Measurements from ENCODE around the gene C19orf81. TPM values are rescaled to one million over a fixed set of nuclear protein-coding genes. Genes with fewer than 3 reads are reported as not detected.

Gene C19orf81
- total and polyA plus RNA-seq, 10 donors = not detected

- no peaks in the 10 kb centered on the region for H3K4me1 ChIP-seq
- peaks cover 0 to 5% (median 0%) of the 10 kb centered on the region in 8 donors for H3K9me3 ChIP-seq
- TF ChIP-seq POLR2A (IDR thresholded peaks at IDR 0.05) (no peak), POLR2AphosphoS5 (IDR thresholded peaks at IDR 0.05) (no peak)
- TF ChIP-seq, protein P1, sequence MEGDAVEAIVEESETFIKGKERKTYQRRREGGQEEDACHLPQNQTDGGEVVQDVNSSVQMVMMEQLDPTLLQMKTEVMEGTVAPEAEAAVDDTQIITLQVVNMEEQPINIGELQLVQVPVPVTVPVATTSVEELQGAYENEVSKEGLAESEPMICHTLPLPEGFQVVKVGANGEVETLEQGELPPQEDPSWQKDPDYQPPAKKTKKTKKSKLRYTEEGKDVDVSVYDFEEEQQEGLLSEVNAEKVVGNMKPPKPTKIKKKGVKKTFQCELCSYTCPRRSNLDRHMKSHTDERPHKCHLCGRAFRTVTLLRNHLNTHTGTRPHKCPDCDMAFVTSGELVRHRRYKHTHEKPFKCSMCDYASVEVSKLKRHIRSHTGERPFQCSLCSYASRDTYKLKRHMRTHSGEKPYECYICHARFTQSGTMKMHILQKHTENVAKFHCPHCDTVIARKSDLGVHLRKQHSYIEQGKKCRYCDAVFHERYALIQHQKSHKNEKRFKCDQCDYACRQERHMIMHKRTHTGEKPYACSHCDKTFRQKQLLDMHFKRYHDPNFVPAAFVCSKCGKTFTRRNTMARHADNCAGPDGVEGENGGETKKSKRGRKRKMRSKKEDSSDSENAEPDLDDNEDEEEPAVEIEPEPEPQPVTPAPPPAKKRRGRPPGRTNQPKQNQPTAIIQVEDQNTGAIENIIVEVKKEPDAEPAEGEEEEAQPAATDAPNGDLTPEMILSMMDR (IDR thresholded peaks at IDR 0.05 in 8 of 11, conservative IDR thresholded peaks at IDR 0.05 in 3 of 11) = no peak
- no peak overlapping the region for H3K4me3 ChIP-seq
- no peak overlapping the region for H3K27ac ChIP-seq
- DNase-seq = no peak
- no peaks in the 10 kb centered on the region for H3K36me3 ChIP-seq
- intact Hi-C loops (cut with DNase I; ENCODE audit: low total_unique reads) = no loop called here
- peaks cover 0 to 93% (median 26%) of the 10 kb centered on the region in 7 donors for H3K27me3 ChIP-seq (replicated peaks in 1 of 7)
- 73 to 80% (median 79%) methylated on average over 6 of the region's 6 CpGs for WGBS, 5 donors
Measured at GRCh38 chr19:50645107-50645506, 4.1 kb upstream of the C19orf81 start.

GRCh38 chr19:50646074-50646807, 3.0 kb upstream of the C19orf81 start:
- peaks cover 0 to 5% (median 0%) of the 10 kb centered on the region in 8 donors for H3K9me3 ChIP-seq
- 48 to 56% (median 53%) methylated on average over 6 of the region's 6 CpGs for WGBS, 5 donors
- DNase-seq = no peak
- H3K4me1 ChIP-seq = no peaks in the 10 kb centered on the region
- peaks cover 0 to 91% (median 24%) of the 10 kb centered on the region in 7 donors for H3K27me3 ChIP-seq (replicated peaks in 1 of 7)
- H3K27ac ChIP-seq = no peak overlapping the region
- intact Hi-C loops (cut with DNase I; ENCODE audit: low total_unique reads) = no loop called here
- H3K4me3 ChIP-seq = no peak overlapping the region
- no peak for TF ChIP-seq POLR2AphosphoS5 (IDR thresholded peaks at IDR 0.05)
- TF ChIP-seq, protein P1 (IDR thresholded peaks at IDR 0.05 in 8 of 11, conservative IDR thresholded peaks at IDR 0.05 in 3 of 11) = no peak
- TF ChIP-seq POLR2A (IDR thresholded peaks at IDR 0.05) = no peak
- no peaks in the 10 kb centered on the region for H3K36me3 ChIP-seq

DNA sequence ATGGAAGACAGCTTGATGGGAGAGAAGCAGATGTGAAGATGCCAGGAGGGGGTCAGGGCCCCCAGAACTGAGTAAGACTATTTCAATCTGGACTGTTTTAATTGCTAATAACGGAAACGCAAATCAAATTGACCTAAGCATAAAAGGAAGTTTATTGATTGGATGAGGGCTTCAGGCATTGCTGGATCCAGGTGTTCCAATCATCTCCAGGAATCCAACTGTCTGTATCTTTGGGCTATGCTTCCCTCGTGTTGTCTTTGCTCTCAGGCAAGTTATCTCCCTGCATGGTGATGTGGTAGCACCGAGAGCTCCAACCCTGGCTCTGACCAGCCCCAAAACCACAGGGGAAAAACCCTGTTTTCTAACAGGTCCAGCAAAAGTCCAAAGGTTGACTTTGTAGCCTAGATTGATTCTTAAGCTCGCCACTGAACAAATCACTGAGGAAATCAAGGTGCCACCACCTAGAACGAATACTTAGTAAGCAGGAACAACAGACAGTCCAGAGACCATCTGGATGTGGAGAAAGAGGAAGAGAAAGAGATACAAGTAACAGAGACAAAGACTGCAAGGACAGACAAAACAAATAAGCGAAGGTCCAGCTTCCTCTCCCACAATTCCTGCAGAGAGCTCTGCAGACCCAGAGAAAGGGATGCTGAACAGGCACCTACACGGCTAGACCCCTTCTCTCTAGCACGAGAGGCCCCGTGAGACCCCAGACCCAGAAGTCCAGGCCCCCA, 1.2 kb upstream of the C19orf81 start:
- peaks cover 0 to 5% (median 0%) of the 10 kb centered on the region in 8 donors for H3K9me3 ChIP-seq
- intact Hi-C loops (cut with DNase I; ENCODE audit: low total_unique reads) = no loop called here
- 50 to 66% (median 63%) methylated on average over 10 of the region's 10 CpGs for WGBS, 5 donors
- H3K4me3 ChIP-seq = no peak overlapping the region
- no peak for DNase-seq
- H3K27me3 ChIP-seq (replicated peaks in 1 of 7) = peaks cover 0 to 89% (median 20%) of the 10 kb centered on the region in 7 donors
- no peak overlapping the region for H3K27ac ChIP-seq
- no peaks in the 10 kb centered on the region for H3K36me3 ChIP-seq
- TF ChIP-seq POLR2A (IDR thresholded peaks at IDR 0.05) (no peak), POLR2AphosphoS5 (IDR thresholded peaks at IDR 0.05) (no peak)
- TF ChIP-seq, protein P1 (IDR thresholded peaks at IDR 0.05 in 8 of 11, conservative IDR thresholded peaks at IDR 0.05 in 3 of 11) = no peak
- no peaks in the 10 kb centered on the region for H3K4me1 ChIP-seq

DNA sequence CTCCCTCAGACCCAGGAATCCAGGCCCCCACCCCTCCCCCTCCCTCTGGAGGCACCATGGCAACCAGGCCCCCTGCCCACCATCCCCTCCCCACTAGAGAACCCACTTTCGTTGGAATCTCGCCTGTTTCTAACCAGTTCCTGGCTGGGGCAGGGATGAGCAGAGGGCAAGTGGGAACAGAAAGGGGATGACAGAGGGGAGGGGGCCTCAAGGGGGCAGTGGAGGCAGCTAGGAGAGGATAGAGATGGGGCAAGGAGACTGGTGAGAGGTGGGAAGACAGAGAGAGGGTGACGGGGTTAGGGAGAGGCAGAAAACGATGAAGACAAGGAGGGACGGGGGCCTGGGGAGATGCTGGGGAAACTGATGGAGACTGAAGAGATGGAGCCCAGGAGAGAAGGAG, 586 bp upstream of the C19orf81 start:
- intact Hi-C loops (cut with DNase I; ENCODE audit: low total_unique reads) = no loop called here
- Histone ChIP-seq H3K36me3 (no peaks in the 10 kb centered on the region), H3K4me3 (no peak overlapping the region), H3K9me3 (peaks cover 0 to 5% (median 0%) of the 10 kb centered on the region in 8 donors), H3K27ac (no peak overlapping the region), H3K4me1 (no peaks in the 10 kb centered on the region), H3K27me3 (replicated peaks in 1 of 7) (peaks cover 0 to 85% (median 18%) of the 10 kb centered on the region in 7 donors)
- WGBS, 5 donors = 45 to 62% (median 53%) methylated on average over 5 of the region's 5 CpGs
- no peak for DNase-seq
- TF ChIP-seq POLR2A (IDR thresholded peaks at IDR 0.05) (no peak), POLR2AphosphoS5 (IDR thresholded peaks at IDR 0.05) (no peak)
- TF ChIP-seq, protein P1 (IDR thresholded peaks at IDR 0.05 in 8 of 11, conservative IDR thresholded peaks at IDR 0.05 in 3 of 11) = no peak

All from spleen (tissue), 11 donors.